Measurements from ENCODE around the gene DCANP1.

Gene DCANP1

GRCh38 chr5:135456238-135457099 is 9.3 kb upstream of the DCANP1 start:
- Histone ChIP-seq H3K4me3 (no peak overlapping the region), H3K9ac (ENCODE audit: insufficient read length) (no peak overlapping the region), H3K27ac (no peak overlapping the region), H3K36me3 (ENCODE audit: insufficient read depth, low read length) (no peaks in the 10 kb centered on the region), H3K9me3 (ENCODE audit: low read depth, low read length) (no peaks in the 10 kb centered on the region)
- no peak for TF ChIP-seq FOXP2 (optimal IDR thresholded peaks at IDR 0.05; ENCODE audit: control extremely low read depth, extremely low read length, insufficient read depth)
- no peak for TF ChIP-seq EZH2 (IDR thresholded peaks at IDR 0.05)
- TF ChIP-seq POLR2AphosphoS5 (IDR thresholded peaks at IDR 0.05; ENCODE audit: borderline replicate concordance, low read depth, low read length) = no peak
- DNase-seq (ENCODE audit: low read depth, low spot score) = no peak

GRCh38 chr5:135455876-135456237 is 8.7 kb upstream of the DCANP1 start:
- TF ChIP-seq FOXP2 (optimal IDR thresholded peaks at IDR 0.05; ENCODE audit: control extremely low read depth, extremely low read length, insufficient read depth) (no peak), POLR2AphosphoS5 (IDR thresholded peaks at IDR 0.05; ENCODE audit: borderline replicate concordance, low read depth, low read length) (no peak), EZH2 (IDR thresholded peaks at IDR 0.05) (no peak)
- DNase-seq (ENCODE audit: low read depth, low spot score) = no peak
- H3K9me3 ChIP-seq (ENCODE audit: low read depth, low read length) = no peaks in the 10 kb centered on the region
- no peak overlapping the region for H3K9ac ChIP-seq (ENCODE audit: insufficient read length)
- H3K27ac ChIP-seq = no peak overlapping the region
- no peaks in the 10 kb centered on the region for H3K36me3 ChIP-seq (ENCODE audit: insufficient read depth, low read length)
- no peak overlapping the region for H3K4me3 ChIP-seq

GRCh38 chr5:135454946-135455345 is 7.8 kb upstream of the DCANP1 start:
- Histone ChIP-seq H3K4me3 (no peak overlapping the region), H3K9me3 (ENCODE audit: low read depth, low read length) (no peaks in the 10 kb centered on the region), H3K36me3 (ENCODE audit: insufficient read depth, low read length) (no peaks in the 10 kb centered on the region), H3K27ac (no peak overlapping the region), H3K9ac (ENCODE audit: insufficient read length) (no peak overlapping the region)
- TF ChIP-seq EZH2 (IDR thresholded peaks at IDR 0.05) = no peak
- no peak for TF ChIP-seq FOXP2 (optimal IDR thresholded peaks at IDR 0.05; ENCODE audit: control extremely low read depth, extremely low read length, insufficient read depth)
- TF ChIP-seq POLR2AphosphoS5 (IDR thresholded peaks at IDR 0.05; ENCODE audit: borderline replicate concordance, low read depth, low read length) = no peak
- no peak for DNase-seq (ENCODE audit: low read depth, low spot score)

- DNase-seq (ENCODE audit: low read depth, low spot score) = no peak
- TF ChIP-seq FOXP2 (optimal IDR thresholded peaks at IDR 0.05; ENCODE audit: control extremely low read depth, extremely low read length, insufficient read depth) (no peak), POLR2AphosphoS5 (IDR thresholded peaks at IDR 0.05; ENCODE audit: borderline replicate concordance, low read depth, low read length) (no peak), EZH2 (IDR thresholded peaks at IDR 0.05) (no peak)
- H3K36me3 ChIP-seq (ENCODE audit: insufficient read depth, low read length) = no peaks in the 10 kb centered on the region
- no peak overlapping the region for H3K27ac ChIP-seq
- H3K4me3 ChIP-seq = no peak overlapping the region
- H3K9ac ChIP-seq (ENCODE audit: insufficient read length) = no peak overlapping the region
- no peaks in the 10 kb centered on the region for H3K9me3 ChIP-seq (ENCODE audit: low read depth, low read length)
These were observed 6.5 kb upstream of the DCANP1 start for GRCh38 chr5:135453613-135454012.

- H3K9me3 ChIP-seq (ENCODE audit: low read depth, low read length) = no peaks in the 10 kb centered on the region
- TF ChIP-seq POLR2AphosphoS5 (IDR thresholded peaks at IDR 0.05; ENCODE audit: borderline replicate concordance, low read depth, low read length) = no peak
- no peak for TF ChIP-seq EZH2 (IDR thresholded peaks at IDR 0.05)
- no peak for TF ChIP-seq FOXP2 (optimal IDR thresholded peaks at IDR 0.05; ENCODE audit: control extremely low read depth, extremely low read length, insufficient read depth)
- H3K9ac ChIP-seq (ENCODE audit: insufficient read length) = no peak within 1 kb of the TSS
- no peak within 1 kb of the TSS for H3K4me3 ChIP-seq
- no peak for DNase-seq (ENCODE audit: low read depth, low spot score)
- H3K36me3 ChIP-seq (ENCODE audit: insufficient read depth, low read length) = no peaks in the 10 kb centered on the region
- H3K27ac ChIP-seq = no peak within 1 kb of the TSS
These were observed 5.3 kb upstream of the DCANP1 start, which contains the start of gene TIFAB for GRCh38 chr5:135452321-135453030. Gene TIFAB, minus strand, starts transcription at chr5:135452351. Its CDS starts 2,412 bp downstream, at chr5:135449939.

GRCh38 chr5:135451581-135452320 is 4.6 kb upstream of the DCANP1 start:
- Histone ChIP-seq H3K27ac (no peak overlapping the region), H3K9ac (ENCODE audit: insufficient read length) (no peak overlapping the region), H3K36me3 (ENCODE audit: insufficient read depth, low read length) (no peaks in the 10 kb centered on the region), H3K9me3 (ENCODE audit: low read depth, low read length) (no peaks in the 10 kb centered on the region), H3K4me3 (no peak overlapping the region)
- no peak for DNase-seq (ENCODE audit: low read depth, low spot score)
- TF ChIP-seq FOXP2 (optimal IDR thresholded peaks at IDR 0.05; ENCODE audit: control extremely low read depth, extremely low read length, insufficient read depth) (no peak), POLR2AphosphoS5 (IDR thresholded peaks at IDR 0.05; ENCODE audit: borderline replicate concordance, low read depth, low read length) (no peak), EZH2 (IDR thresholded peaks at IDR 0.05) (no peak)

GRCh38 chr5:135450952-135451351 is 3.8 kb upstream of the DCANP1 start:
- no peak overlapping the region for H3K27ac ChIP-seq
- no peak overlapping the region for H3K9ac ChIP-seq (ENCODE audit: insufficient read length)
- no peak for DNase-seq (ENCODE audit: low read depth, low spot score)
- no peak for TF ChIP-seq POLR2AphosphoS5 (IDR thresholded peaks at IDR 0.05; ENCODE audit: borderline replicate concordance, low read depth, low read length)
- no peak for TF ChIP-seq FOXP2 (optimal IDR thresholded peaks at IDR 0.05; ENCODE audit: control extremely low read depth, extremely low read length, insufficient read depth)
- TF ChIP-seq EZH2 (IDR thresholded peaks at IDR 0.05) = no peak
- no peaks in the 10 kb centered on the region for H3K36me3 ChIP-seq (ENCODE audit: insufficient read depth, low read length)
- H3K4me3 ChIP-seq = no peak overlapping the region
- no peaks in the 10 kb centered on the region for H3K9me3 ChIP-seq (ENCODE audit: low read depth, low read length)

- no peaks in the 10 kb centered on the region for H3K36me3 ChIP-seq (ENCODE audit: insufficient read depth, low read length)
- TF ChIP-seq POLR2AphosphoS5 (IDR thresholded peaks at IDR 0.05; ENCODE audit: borderline replicate concordance, low read depth, low read length) = no peak
- DNase-seq (ENCODE audit: low read depth, low spot score) = no peak
- no peak overlapping the region for H3K27ac ChIP-seq
- no peak overlapping the region for H3K4me3 ChIP-seq
- no peak overlapping the region for H3K9ac ChIP-seq (ENCODE audit: insufficient read length)
- no peaks in the 10 kb centered on the region for H3K9me3 ChIP-seq (ENCODE audit: low read depth, low read length)
These were observed 3.2 kb upstream of the DCANP1 start for GRCh38 chr5:135450336-135450735.
